ENCODE data around the gene MUC20.

DNA sequence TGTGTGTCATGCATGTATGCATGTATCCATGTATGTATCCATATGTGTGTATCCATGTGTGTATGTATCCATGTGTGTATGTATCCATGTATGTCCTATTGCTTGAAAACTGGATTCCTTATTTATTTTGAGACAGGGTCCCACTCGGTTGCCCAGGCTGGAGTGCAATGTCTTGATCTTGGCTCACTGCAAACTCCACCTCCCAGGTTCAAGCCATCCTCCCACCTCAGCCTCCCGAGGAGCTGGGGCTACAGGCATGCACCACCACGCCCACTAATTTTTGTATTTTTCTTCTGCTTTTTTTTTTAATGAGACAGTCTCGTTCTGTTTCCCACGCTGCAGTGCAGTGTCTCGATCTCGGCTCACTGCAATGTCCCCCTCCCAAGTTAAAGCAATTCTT is 34.1 kb downstream of the MUC20 start:
- TF ChIP-seq ZFP36L1 (CRISPR knock-in tag; IDR thresholded peaks at IDR 0.05): no peak
- TF ChIP-seq, protein P1, sequence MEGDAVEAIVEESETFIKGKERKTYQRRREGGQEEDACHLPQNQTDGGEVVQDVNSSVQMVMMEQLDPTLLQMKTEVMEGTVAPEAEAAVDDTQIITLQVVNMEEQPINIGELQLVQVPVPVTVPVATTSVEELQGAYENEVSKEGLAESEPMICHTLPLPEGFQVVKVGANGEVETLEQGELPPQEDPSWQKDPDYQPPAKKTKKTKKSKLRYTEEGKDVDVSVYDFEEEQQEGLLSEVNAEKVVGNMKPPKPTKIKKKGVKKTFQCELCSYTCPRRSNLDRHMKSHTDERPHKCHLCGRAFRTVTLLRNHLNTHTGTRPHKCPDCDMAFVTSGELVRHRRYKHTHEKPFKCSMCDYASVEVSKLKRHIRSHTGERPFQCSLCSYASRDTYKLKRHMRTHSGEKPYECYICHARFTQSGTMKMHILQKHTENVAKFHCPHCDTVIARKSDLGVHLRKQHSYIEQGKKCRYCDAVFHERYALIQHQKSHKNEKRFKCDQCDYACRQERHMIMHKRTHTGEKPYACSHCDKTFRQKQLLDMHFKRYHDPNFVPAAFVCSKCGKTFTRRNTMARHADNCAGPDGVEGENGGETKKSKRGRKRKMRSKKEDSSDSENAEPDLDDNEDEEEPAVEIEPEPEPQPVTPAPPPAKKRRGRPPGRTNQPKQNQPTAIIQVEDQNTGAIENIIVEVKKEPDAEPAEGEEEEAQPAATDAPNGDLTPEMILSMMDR (CRISPR knock-in tag; IDR thresholded peaks at IDR 0.05): no peak
- TF ChIP-seq, protein P2, sequence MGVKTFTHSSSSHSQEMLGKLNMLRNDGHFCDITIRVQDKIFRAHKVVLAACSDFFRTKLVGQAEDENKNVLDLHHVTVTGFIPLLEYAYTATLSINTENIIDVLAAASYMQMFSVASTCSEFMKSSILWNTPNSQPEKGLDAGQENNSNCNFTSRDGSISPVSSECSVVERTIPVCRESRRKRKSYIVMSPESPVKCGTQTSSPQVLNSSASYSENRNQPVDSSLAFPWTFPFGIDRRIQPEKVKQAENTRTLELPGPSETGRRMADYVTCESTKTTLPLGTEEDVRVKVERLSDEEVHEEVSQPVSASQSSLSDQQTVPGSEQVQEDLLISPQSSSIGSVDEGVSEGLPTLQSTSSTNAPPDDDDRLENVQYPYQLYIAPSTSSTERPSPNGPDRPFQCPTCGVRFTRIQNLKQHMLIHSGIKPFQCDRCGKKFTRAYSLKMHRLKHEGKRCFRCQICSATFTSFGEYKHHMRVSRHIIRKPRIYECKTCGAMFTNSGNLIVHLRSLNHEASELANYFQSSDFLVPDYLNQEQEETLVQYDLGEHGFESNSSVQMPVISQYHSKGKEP (CRISPR knock-in tag; IDR thresholded peaks at IDR 0.05): no peak
- TF ChIP-seq, protein P3, sequence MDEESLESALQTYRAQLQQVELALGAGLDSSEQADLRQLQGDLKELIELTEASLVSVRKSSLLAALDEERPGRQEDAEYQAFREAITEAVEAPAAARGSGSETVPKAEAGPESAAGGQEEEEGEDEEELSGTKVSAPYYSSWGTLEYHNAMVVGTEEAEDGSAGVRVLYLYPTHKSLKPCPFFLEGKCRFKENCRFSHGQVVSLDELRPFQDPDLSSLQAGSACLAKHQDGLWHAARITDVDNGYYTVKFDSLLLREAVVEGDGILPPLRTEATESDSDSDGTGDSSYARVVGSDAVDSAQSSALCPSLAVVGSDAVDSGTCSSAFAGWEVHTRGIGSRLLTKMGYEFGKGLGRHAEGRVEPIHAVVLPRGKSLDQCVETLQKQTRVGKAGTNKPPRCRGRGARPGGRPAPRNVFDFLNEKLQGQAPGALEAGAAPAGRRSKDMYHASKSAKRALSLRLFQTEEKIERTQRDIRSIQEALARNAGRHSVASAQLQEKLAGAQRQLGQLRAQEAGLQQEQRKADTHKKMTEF (CRISPR knock-in tag; IDR thresholded peaks at IDR 0.05): no peak
- TF ChIP-seq SP1 (IDR thresholded peaks at IDR 0.05): no peak
- no peak for TF ChIP-seq SP1 (CRISPR knock-in tag; IDR thresholded peaks at IDR 0.05)
- TF ChIP-seq, protein P4, sequence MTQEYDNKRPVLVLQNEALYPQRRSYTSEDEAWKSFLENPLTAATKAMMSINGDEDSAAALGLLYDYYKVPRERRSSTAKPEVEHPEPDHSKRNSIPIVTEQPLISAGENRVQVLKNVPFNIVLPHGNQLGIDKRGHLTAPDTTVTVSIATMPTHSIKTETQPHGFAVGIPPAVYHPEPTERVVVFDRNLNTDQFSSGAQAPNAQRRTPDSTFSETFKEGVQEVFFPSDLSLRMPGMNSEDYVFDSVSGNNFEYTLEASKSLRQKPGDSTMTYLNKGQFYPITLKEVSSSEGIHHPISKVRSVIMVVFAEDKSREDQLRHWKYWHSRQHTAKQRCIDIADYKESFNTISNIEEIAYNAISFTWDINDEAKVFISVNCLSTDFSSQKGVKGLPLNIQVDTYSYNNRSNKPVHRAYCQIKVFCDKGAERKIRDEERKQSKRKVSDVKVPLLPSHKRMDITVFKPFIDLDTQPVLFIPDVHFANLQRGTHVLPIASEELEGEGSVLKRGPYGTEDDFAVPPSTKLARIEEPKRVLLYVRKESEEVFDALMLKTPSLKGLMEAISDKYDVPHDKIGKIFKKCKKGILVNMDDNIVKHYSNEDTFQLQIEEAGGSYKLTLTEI (CRISPR knock-in tag; conservative IDR thresholded peaks at IDR 0.05): no peak

Measured in HepG2 (cell line).